ENCODE data around the gene KIF17.

DNA sequence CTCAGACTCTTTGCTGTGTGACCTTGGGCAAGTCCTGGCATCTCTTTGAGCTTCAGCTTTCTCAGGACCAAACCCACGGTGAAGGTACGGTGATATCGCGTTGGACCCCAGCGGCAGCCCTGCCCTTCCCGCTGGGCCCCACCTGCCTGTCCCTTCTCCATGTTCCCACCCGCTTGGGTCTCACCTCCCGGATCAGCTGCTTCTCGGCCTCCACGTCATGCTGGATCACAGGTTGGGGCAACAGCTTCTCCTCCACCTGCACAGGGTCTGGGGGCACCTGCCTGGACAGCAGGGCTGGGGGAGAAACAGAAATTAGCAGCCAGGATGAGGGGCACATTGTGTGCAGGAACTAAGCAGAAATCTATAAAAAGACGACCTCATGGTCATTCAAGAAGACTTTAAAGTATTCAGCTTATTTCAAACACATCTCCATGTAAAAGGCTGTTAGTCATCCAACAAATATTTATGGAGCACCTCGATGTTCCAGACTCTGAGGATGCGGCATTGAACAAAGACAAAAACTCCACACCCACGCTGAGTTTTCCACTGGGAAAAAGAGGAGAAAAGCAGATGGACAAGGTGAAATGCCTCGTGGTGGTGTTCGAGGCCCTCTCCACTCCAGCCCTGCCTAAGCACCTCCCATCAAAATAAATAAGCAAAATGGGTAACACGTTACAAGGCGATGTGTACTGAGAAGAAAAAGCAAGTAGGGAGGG, 19.5 kb downstream of the KIF17 start:
- TF ChIP-seq SIN3A (conservative IDR thresholded peaks at IDR 0.05 in 1 of 2, IDR thresholded peaks at IDR 0.05 in 1 of 2; ENCODE audit: low read depth in 1 of 2, low read length in 2 of 2) (no peak), POLR2AphosphoS5 (IDR thresholded peaks at IDR 0.05; ENCODE audit: low read depth, low read length) (no peak), EZH2 (IDR thresholded peaks at IDR 0.05; ENCODE audit: low read depth, low read length, severe bottlenecking) (no peak), RAD21 (IDR thresholded peaks at IDR 0.05 in 1 of 2, conservative IDR thresholded peaks at IDR 0.05 in 1 of 2; ENCODE audit: low read depth in 2 of 2, low read length in 2 of 2) (no peak), RFX5 (IDR thresholded peaks at IDR 0.05; ENCODE audit: borderline replicate concordance, low read depth, low read length) (no peak)
- TF ChIP-seq, protein P1, sequence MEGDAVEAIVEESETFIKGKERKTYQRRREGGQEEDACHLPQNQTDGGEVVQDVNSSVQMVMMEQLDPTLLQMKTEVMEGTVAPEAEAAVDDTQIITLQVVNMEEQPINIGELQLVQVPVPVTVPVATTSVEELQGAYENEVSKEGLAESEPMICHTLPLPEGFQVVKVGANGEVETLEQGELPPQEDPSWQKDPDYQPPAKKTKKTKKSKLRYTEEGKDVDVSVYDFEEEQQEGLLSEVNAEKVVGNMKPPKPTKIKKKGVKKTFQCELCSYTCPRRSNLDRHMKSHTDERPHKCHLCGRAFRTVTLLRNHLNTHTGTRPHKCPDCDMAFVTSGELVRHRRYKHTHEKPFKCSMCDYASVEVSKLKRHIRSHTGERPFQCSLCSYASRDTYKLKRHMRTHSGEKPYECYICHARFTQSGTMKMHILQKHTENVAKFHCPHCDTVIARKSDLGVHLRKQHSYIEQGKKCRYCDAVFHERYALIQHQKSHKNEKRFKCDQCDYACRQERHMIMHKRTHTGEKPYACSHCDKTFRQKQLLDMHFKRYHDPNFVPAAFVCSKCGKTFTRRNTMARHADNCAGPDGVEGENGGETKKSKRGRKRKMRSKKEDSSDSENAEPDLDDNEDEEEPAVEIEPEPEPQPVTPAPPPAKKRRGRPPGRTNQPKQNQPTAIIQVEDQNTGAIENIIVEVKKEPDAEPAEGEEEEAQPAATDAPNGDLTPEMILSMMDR (IDR thresholded peaks at IDR 0.05; ENCODE audit: control extremely low read depth in 1 of 3, insufficient read depth in 1 of 3, low read depth in 1 of 3, low read length in 3 of 3) = no peak
- TF ChIP-seq, protein P2, sequence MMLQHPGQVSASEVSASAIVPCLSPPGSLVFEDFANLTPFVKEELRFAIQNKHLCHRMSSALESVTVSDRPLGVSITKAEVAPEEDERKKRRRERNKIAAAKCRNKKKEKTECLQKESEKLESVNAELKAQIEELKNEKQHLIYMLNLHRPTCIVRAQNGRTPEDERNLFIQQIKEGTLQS (IDR thresholded peaks at IDR 0.05; ENCODE audit: insufficient read depth, low read depth, low read length) = no peak
- TF ChIP-seq, protein P3, sequence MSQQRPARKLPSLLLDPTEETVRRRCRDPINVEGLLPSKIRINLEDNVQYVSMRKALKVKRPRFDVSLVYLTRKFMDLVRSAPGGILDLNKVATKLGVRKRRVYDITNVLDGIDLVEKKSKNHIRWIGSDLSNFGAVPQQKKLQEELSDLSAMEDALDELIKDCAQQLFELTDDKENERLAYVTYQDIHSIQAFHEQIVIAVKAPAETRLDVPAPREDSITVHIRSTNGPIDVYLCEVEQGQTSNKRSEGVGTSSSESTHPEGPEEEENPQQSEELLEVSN (IDR thresholded peaks at IDR 0.05) = no peak
